GM12873 (cell line): ENCODE data around the gene SOX6.

Experiments
- TF ChIP-seq, protein P1 (sequence below): IDR thresholded peaks from 2 replicates; pipeline ENCODE4 v1.5.1; 2012; ENCODE audit warnings: low read depth, mild to moderate bottlenecking, moderate library complexity, low read length, control low read depth; ENCODE audit not compliant: insufficient read depth; ENCODE audit errors: missing control alignments

SOX6 gene

DNA sequence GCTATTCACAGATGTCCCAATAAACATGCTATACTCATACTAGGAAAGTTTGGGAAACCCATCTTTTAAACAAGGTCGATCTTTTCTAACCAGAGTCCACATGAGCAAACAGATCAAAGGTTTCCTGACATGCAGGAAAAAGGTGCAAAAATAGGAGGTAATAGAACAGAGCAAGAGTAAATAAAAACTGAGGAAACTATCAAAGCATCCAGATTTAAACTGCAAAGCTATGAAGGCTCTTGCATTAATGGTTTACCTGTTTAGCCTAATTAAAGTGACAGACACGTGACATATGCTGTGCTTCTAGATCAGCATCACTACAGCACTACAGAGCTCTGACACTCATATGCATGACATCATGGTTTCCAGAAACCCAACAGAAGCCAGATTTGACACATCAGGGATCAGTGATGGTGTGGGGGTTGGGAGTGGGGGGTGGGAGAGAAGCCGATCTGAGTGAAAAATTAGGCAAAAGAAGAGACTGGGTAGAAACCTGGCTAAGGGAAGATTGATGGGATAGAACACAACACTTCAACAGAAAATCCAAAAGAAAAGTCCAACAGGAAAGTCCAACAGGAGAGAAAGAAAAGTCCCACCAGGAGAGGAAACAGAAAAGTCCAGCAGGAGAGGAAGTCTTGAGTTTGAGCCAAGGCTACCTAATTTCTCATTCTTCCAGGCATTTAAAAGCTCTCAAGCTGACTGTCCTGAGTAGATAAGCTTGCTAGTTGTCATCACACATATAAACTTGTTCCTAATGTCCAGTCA is 262.3 kb downstream of the SOX6 start:
- TF ChIP-seq, protein P1, sequence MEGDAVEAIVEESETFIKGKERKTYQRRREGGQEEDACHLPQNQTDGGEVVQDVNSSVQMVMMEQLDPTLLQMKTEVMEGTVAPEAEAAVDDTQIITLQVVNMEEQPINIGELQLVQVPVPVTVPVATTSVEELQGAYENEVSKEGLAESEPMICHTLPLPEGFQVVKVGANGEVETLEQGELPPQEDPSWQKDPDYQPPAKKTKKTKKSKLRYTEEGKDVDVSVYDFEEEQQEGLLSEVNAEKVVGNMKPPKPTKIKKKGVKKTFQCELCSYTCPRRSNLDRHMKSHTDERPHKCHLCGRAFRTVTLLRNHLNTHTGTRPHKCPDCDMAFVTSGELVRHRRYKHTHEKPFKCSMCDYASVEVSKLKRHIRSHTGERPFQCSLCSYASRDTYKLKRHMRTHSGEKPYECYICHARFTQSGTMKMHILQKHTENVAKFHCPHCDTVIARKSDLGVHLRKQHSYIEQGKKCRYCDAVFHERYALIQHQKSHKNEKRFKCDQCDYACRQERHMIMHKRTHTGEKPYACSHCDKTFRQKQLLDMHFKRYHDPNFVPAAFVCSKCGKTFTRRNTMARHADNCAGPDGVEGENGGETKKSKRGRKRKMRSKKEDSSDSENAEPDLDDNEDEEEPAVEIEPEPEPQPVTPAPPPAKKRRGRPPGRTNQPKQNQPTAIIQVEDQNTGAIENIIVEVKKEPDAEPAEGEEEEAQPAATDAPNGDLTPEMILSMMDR = no peak

DNA sequence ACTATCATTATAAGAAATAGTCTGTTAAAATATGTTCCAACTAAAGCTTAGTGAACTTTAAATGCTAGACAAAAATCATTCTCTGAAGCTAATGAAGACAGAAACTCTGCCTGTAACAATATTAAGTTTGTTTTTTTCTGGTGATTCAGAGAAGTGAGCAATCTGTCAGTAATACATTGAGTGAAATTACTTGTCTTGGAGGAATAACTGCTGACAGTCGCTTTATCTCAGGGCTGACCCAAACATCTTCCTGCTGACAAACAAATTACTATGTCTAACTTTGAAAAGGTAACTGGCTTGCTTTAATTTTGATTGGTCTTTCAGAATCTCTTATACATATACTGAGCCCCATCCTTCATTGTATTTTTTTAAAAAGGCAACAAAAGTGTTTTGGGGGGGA is 264.5 kb downstream of the SOX6 start:
- TF ChIP-seq, protein P1 = no peak

- TF ChIP-seq, protein P1 = no peak
Observed at GRCh38 chr11:16089481-16089880, 266.9 kb downstream of the SOX6 start.

DNA sequence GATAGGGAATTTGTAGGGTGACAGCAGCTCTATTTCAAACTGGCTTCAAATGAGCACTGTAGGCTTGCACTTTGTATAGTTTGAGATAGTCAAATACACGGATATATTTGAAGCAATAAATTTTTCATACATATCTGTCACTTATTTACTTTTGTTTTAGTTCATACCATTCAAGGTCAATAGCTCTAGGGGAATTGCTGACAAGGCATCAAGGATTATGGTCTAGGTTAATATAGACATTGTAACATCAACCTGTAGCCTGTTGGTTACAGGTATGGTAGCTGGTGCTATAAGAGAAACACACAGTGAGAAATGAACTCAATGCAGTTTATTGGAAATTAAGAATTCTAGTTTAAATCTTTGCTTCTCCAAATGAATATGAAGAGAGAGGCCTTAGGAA is 267.6 kb downstream of the SOX6 start:
- TF ChIP-seq, protein P1 = no peak

- TF ChIP-seq, protein P1 = no peak
Observed at GRCh38 chr11:16087886-16088285, 268.5 kb downstream of the SOX6 start.

DNA sequence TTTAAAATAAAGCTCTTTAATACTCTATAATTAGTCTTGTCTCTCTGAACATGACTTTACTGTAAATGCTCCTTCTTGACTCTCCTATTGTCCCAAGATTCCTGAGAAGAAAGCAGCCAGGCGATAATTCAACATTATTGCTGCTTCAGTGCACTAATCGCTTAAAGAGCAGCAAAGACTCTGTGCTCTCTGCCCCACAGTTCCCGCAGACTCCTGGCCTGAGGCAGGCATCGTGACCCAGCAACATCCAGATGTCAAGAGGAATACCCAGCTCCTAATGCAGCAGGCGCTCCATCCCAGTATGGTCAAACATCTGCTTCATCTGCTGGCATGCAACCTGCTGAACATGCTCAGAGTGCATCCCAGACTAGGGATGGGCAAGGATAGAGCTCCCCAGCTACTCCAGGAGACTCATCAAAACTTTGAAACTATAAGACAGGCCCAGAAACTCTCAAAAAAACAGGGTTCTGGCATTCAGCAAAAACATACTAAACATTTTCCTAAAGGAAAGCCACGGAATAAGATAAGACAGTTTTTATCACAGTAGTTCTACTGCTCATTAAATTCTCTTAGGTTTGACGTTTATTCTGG is 270.0 kb downstream of the SOX6 start:
- TF ChIP-seq, protein P1 = no peak

DNA sequence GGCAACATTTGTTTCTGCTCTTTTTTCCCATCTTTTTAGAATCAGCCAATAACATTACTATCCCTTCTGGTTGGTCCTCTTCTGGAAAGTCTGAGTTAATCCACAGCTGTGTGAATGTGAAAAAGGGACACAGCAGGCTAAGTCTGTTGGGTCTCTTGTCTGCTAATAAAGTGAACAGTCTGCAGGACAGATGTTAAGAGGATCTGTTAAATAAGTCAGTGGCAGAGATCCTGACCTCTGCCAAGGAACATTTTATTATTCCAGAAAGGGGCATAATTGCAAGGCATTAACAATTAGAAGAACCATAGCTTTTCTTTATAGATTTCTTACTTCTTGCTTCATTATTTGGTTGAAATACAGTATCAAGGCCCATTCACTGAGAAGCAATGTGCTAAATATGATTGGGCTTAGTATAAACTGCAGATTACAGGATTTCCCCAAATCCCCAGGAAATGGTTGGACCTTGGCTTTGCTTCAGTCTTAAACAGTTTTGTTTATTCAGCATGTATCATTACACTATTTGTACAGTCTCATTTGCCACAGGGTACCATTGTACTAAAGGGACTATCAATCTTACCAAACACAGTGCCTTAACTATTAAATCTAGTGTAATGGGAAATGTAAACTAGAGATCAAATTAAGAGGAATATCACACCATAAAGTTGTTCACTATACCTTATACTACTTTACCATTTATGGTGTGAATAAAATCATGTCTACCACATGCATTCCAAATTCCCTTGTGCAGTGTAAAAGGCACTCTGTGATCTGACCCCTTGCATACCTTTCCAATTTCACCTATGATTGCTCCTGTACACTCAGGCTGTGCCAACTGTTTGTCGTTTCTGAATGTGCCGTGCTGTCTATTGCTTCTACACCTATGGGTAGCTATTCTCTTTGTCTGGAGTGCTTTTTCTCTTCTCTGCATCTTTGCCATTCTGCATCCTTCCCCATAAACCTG is 274.0 kb downstream of the SOX6 start:
- TF ChIP-seq, protein P1 = no peak
